K562 (cell line): ENCODE data around the gene CTIF. TPM values are rescaled to one million over a fixed set of nuclear protein-coding genes. Genes with fewer than 3 reads are reported as not detected.

Experiments used
- ATAC-seq: fragments of 200-7000 bp; cut with Tn5 transposase; 3 replicates; pipeline ENCODE4 v1.9.1; 2020; ENCODE audit warnings: moderate library complexity
- BruUV-seq: library from RNA; stranded (reverse); fragments of 400-500 nt; replicated peaks from 2 replicates; lab custom pipeline; 2021; lab: Mats Ljungman, UMichigan
- CTCF ChIA-PET: fragments of 300-600 bp; formaldehyde crosslinking; extraction: SDS; loops from one replicate; lab custom pipeline; 2021; ENCODE audit warnings: low intra/inter-chr PET ratio; lab: Yijun Ruan, JAX
- POLR2A ChIA-PET: fragments of 300-600, 350-650 bp; sonication (Branson Sonifier 250); formaldehyde crosslinking; extraction: SDS; loops from one replicate; lab custom pipeline; 2021; ENCODE audit warnings: antibody characterized with exemption, inconsistent platforms; lab: Yijun Ruan, JAX
- DNase-seq, 4 experiments: peaks; one replicate each; pipeline versions ENCODE4 v3.0.0 to v3.0.0-alpha.2; 2011 to 2018; ENCODE audit warnings: low spot score in 3 of 4, mixed read lengths in 3 of 4; ENCODE audit errors: extremely low read depth in 1 of 4
- FAIRE-seq: peaks from 2 replicates; lab custom pipeline; 2011; peaks lifted over from hg19 to GRCh38; lab: Jason Lieb, UNC
- H2AFZ ChIP-seq: 2 replicates; pipeline ENCODE4 v1.6.0; 2011; ENCODE audit warnings: low read depth, low read length, control low read depth, inconsistent platforms
- H3K27ac ChIP-seq: fragments of 200-600 bp; 3 replicates; pipeline ENCODE4 v1.8.0; 2011; ENCODE audit warnings: low read depth, mild to moderate bottlenecking, control low read depth, inconsistent platforms, low read length, moderate library complexity, mixed read lengths; ENCODE audit errors: extremely low read depth
- H3K27me3 ChIP-seq, 2 experiments: fragments of 300-600 bp in 1 of 2; 2 replicates in 1 of 2; 3 replicates in 1 of 2; pipeline versions ENCODE4 v1.6.0 to v1.8.0; 2011; ENCODE audit warnings: inconsistent platforms in 2 of 2, low read length in 2 of 2, mild to moderate bottlenecking in 1 of 2, mixed read lengths in 1 of 2, moderate library complexity in 1 of 2; ENCODE audit not compliant: control insufficient read depth in 2 of 2, insufficient read depth in 2 of 2
- H3K36me3 ChIP-seq: fragments of 300-600 bp; 3 replicates; pipeline ENCODE4 v1.8.0; 2011; ENCODE audit warnings: mild to moderate bottlenecking, low read length, inconsistent platforms; ENCODE audit not compliant: control insufficient read depth, insufficient read depth
- H3K4me1 ChIP-seq, 2 experiments: fragments of 200-600 bp in 1 of 2; replicated peaks in 1 of 2; 2 replicates in 1 of 2; 3 replicates in 1 of 2; pipeline versions ENCODE4 v1.5.1 to v1.8.0; 2011; ENCODE audit warnings: inconsistent platforms in 2 of 2, low read length in 2 of 2, mild to moderate bottlenecking in 1 of 2, mixed read lengths in 1 of 2, moderate library complexity in 1 of 2; ENCODE audit not compliant: control insufficient read depth in 2 of 2, insufficient read depth in 2 of 2
- H3K4me2 ChIP-seq: 2 replicates; pipeline ENCODE4 v1.6.1; 2011; ENCODE audit warnings: low read length, control low read depth, inconsistent platforms, mixed read lengths; ENCODE audit not compliant: insufficient read depth
- H3K4me3 ChIP-seq: fragments of 200-600 bp; sonication (generic), shearing (Covaris generic); 2 replicates; pipeline ENCODE4 v1.5.1; 2016; ENCODE audit warnings: control low read depth, inconsistent platforms
- H3K79me2 ChIP-seq: fragments of 200-600 bp; 3 replicates; pipeline ENCODE4 v1.8.0; 2011; ENCODE audit warnings: low read length, inconsistent platforms; ENCODE audit not compliant: control insufficient read depth, insufficient read depth
- H3K9ac ChIP-seq, 2 experiments: 2 replicates each; pipeline versions ENCODE4 v1.6.0 to v1.6.1; 2011; ENCODE audit warnings: low read depth in 2 of 2, low read length in 2 of 2, control low read depth in 1 of 2, inconsistent platforms in 1 of 2, mild to moderate bottlenecking in 1 of 2, mixed read lengths in 1 of 2; ENCODE audit not compliant: insufficient read depth in 1 of 2
- H3K9me1 ChIP-seq: one replicate; pipeline ENCODE4 v1.6.0; 2011; ENCODE audit warnings: inconsistent platforms, mild to moderate bottlenecking, low read length, moderate library complexity; ENCODE audit not compliant: control insufficient read depth, insufficient read depth
- H3K9me3 ChIP-seq: replicated peaks from 2 replicates; pipeline ENCODE4 v1.5.1; 2011; ENCODE audit warnings: low read depth, low read length, inconsistent platforms; ENCODE audit not compliant: control insufficient read depth, insufficient read depth
- H4K20me1 ChIP-seq: replicated peaks from 2 replicates; pipeline ENCODE4 v1.6.1; 2011; ENCODE audit warnings: low read length, inconsistent platforms, mixed read lengths; ENCODE audit not compliant: control insufficient read depth, insufficient read depth
- FOXJ3 ChIP-seq: sonication (generic); formaldehyde crosslinking; IDR thresholded peaks from 2 replicates; pipeline ENCODE4 v1.4.0; 2020; ENCODE audit warnings: mild to moderate bottlenecking, missing genetic modification reagents
- SLC30A9 ChIP-seq: fragments of 250-450 bp; sonication (Bioruptor Pico); IDR thresholded peaks from 2 replicates; pipeline ENCODE4 v1.8.0; 2022; ENCODE audit warnings: mild to moderate bottlenecking, moderate library complexity
- ZC3H11A ChIP-seq: IDR thresholded peaks from 2 replicates; pipeline ENCODE4 v1.6.1; 2012; ENCODE audit warnings: low read depth, low read length, improper control_type of control experiment
- WGBS: fragments of 100-300 bp; shearing (Covaris generic); methylation state at CpG from one replicate; pipeline ENCODE4 v1.1.6; 2016; ENCODE audit warnings: low coverage, mixed read lengths; ENCODE audit not compliant: insufficient coverage; ENCODE audit errors: missing lambda C conversion rate; 5-methylcytosine and 5-hydroxymethylcytosine counted together
- in situ Hi-C: fragments of 300-500 bp; cut with MboI; formaldehyde crosslinking; loops from 4 replicates; pipeline ENCODE4 v1.15.0; 2018; ENCODE audit warnings: inconsistent platforms, mixed read lengths
- intact Hi-C: fragments of 100-400 bp; cut with micrococcal nuclease; formaldehyde crosslinking; loops from 2 replicates; pipeline ENCODE4 v1.14.2; 2022
- polyA plus RNA-seq, 8 experiments: library from polyadenylated mRNA; depleted of rRNA in 4 of 8; stranded (reverse) in 5 of 8; unstranded in 3 of 8; fragments of >200 nt; fragmentation: Nextera tagmentation in 2 of 8; fragmentation: Illumina TruSeq in 1 of 8; extraction: Ambion mirVana in 2 of 8; extraction: Trizol in 1 of 8; gene quantifications; 2 replicates each; pipeline versions ENCODE4 v1.2.1 to v1.2.3, GENCODE V29; 2011 to 2014; ENCODE audit warnings: inconsistent platforms in 1 of 8, missing spikeins in 1 of 8
- total RNA-seq, 7 experiments: library from RNA; depleted of rRNA in 6 of 7; stranded (reverse); fragments of >200 nt in 6 of 7; fragmentation: Illumina TruSeq in 2 of 7; extraction: Trizol in 2 of 7; gene quantifications; 2 replicates each; pipeline versions ENCODE4 v1.2.1 to v1.2.3, GENCODE V29; 2011 to 2021; ENCODE audit warnings: low replicate concordance in 1 of 7

The CTIF gene
- total and polyA plus RNA-seq, 9 of the 15 experiments (the other 6 are each of a cell fraction or from before 2014, with no cell fraction given), result 0.17 to 11.5 (median 2.2) TPM

DNA sequence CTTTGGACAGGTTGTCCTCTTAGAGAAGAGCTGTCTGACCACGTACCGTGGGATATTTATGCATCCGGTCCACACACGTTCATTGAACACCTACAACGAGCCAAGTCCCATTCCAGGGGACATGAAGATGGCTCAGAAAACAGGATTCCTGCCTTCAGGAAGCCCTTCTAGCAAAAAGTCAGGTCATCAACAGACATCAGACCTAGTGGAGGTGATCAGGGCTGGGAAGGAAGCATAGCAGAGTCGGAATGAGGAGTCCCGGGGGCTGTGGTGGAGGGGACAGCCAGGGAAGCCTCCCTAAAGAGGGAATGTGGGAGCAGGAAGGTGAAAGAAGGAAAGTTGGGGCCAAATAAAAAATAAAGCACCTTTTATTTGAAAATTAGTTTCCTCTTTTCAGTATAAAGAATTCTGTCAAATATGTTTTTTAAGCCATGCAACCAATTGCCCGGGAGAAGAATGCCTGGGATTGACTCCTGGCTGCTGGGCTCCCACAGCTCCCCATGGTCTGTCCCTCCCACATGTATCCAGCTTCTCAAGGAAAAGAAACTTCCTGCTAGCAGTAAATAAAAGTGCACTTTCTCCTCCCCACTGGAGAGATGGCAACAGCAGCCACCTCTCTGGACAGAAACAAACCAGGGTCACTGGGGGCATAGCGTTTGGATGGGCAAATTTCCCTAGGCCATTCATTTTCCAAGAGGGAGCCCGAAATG is 267.1 kb downstream of the CTIF start:
- Histone ChIP-seq H3K79me2 (no peaks in the 10 kb centered on the region), H3K9me1 (no peaks in the 10 kb centered on the region), H3K4me1 (0 out of 5 replicates have a peak, but pooled peaks cover 0 to 4% of the 10 kb centered on the region in 2 experiments), H3K9ac (no peak overlapping the region), H4K20me1 (no peaks in the 10 kb centered on the region), H3K4me3 (no peak overlapping the region), H3K36me3 (no peaks in the 10 kb centered on the region), H3K27ac (no peak overlapping the region), H3K4me2 (no peak overlapping the region), H3K9me3 (no peaks in the 10 kb centered on the region), H2AFZ (no peak overlapping the region), H3K27me3 (no peaks in the 10 kb centered on the region)
- 80% methylated on average over 7 of the region's 10 CpGs for WGBS
- in situ Hi-C loops (no loop called here), intact Hi-C loops (no loop called here)
- TF ChIP-seq FOXJ3 (CRISPR knock-in tag) (no peak), SLC30A9 (no peak)
- POLR2A ChIA-PET, result interaction anchor here (0.7 kb wide), 1 partner anchor 15 kb away, joined by 3 read pairs; no protein-coding TSS in a partner anchor
- no peak for DNase-seq
- no TSS peak for BruUV-seq
- no peak for ATAC-seq
- FAIRE-seq, result no peak
- CTCF ChIA-PET, result no interaction called here

DNA sequence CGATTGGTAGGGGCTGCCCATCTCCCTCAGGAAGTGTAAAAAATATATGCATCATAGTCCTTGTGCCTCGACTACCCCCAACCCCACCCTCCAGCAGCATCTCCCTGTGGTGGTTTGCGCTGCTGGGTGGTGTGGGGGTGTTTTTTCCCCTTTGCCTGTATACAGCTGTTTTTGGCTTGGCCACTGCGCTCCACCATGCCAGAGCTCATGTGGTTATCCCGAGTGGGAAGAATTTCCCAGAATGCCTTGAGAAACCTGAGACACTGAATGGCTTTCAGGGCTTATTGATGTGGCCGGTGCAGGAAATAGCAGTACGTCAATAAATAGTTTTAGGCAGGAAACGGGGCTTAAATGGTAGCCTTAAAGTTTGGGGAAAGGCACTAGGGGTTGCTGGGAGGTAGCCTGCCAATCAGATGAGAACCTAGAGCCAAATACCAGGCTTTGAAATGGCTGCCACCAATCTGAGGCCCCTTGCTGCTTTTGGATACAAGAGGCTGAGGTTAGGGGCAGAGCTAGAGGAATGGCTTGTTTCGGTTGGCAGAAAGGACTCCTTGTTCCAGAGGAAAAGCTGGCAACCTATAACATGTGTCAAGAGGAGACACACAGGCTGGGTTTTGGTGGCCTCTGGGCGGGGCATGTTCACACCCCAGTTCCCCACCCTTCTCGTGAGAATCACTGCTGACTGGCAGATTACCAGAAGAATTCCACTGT is 267.9 kb downstream of the CTIF start:
- intact Hi-C loops (no loop called here), in situ Hi-C loops (no loop called here)
- Histone ChIP-seq H3K27ac (no peak overlapping the region), H3K9ac (no peak overlapping the region), H3K79me2 (no peaks in the 10 kb centered on the region), H3K9me3 (no peaks in the 10 kb centered on the region), H3K4me2 (no peak overlapping the region), H3K9me1 (no peaks in the 10 kb centered on the region), H2AFZ (no peak overlapping the region), H3K27me3 (no peaks in the 10 kb centered on the region), H3K36me3 (no peaks in the 10 kb centered on the region), H4K20me1 (no peaks in the 10 kb centered on the region), H3K4me1 (no peaks in the 10 kb centered on the region), H3K4me3 (no peak overlapping the region)
- DNase-seq (peak in 2 of 4 experiments; percentile 17 to 19), ATAC-seq (no peak), FAIRE-seq (no peak)
- no peak for TF ChIP-seq ZC3H11A
- 24% methylated on average over 8 of the region's 11 CpGs for WGBS
- BruUV-seq, result no TSS peak
- CTCF ChIA-PET, result no interaction called here
- POLR2A ChIA-PET, result interaction anchor here (1.2 kb wide), 1 partner anchor 23 kb away, joined by 3 read pairs; no protein-coding TSS in a partner anchor
